NCI-H146 (cell line): ENCODE data around the gene FUT7.

Experiments
- DNase-seq: peaks from one replicate; lab custom pipeline; 2025; lab: John Stamatoyannopoulos, UW

Gene FUT7

DNA sequence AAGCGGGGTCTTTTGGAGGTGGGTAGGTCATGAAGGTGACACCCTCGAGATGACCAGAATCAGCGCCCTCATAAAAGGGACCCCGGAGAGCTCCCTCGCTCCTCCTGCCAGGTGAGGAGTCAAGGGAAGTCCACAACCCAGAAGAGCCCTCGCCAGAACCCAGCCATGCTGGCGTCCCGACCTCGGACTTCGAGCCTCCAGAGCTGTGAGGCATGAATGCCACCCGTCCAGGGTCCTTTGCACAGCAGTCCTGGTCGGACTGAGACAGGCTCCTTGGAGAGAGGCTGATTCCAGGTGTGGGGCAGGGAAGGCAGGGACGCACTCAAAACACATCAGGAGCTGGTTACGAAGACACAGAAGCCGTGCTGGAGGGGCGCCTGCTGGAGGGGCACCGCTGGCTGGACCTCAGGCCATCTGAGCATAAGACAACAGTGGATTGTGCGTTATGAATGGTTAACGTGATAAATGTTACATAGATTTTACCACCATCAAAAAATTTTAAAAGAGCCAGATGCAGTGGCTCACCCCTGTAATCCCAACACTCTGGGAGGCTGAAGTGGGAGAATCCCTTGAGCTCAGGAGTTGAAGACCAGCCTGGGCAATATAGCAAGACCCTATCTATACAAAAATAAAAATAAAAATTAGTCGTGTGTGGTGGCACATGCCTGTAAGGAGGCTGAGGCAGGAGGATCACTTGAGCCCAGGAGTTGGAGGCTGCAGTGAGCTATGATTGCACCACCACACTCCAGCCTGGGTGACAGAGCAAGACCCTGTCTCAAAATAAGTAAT, 29.8 kb downstream of the FUT7 start:
- no peak for DNase-seq

DNA sequence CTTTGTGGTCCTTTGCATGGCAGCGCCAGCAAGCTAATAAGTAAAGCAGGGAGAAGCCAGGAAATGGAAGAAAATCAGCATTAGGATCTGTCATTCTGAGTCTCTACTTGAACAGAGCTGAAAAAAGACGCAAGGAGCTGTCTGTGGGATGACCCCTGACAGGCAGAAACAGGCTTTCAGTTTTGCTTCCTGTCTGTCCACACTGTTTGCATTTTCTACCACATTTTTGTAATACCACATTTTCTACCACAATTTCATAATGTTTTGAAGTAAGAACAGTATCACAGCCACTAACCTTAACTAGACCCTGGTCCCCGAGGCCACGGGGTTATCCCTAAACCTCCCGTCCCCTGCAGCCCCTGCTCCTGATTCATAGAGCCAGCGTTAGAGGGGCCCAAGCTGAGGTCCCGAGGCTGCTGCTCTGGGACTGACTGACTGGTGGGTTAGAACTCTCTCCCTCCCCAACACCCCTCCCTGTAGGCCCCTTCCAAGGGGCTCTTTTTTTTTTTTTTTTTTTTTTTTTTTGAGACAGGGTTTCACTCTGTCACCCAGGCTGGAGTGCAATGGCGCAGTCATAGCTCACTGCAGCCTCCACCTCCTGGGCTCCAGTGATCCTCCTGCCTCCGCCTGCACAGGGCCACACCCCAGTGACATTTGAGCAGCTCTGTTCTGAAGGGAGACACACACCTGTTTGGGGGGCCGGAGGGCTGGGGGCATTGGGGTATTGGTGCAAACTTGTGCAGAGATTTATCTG, 31.5 kb downstream of the FUT7 start:
- no peak for DNase-seq

DNA sequence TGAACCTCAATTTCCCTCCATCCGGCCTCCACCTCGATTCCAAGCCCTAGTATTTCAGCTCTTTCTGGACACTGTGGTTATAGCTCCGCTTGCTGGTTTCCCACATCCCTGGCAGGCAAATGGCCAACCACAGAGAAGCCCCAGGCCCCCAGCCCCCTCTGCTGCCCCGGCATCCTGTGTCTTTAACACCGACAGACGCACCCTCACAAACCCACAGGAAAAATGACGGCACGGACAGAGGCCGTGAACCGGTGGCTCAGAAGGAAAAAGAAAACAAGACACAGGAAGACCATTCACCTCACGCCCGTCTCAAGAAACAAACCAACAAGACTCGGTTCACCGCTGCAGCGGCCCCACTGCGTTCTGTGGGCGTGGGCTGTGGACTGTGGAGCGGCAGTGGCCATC, 34.1 kb downstream of the FUT7 start:
- no peak for DNase-seq

DNA sequence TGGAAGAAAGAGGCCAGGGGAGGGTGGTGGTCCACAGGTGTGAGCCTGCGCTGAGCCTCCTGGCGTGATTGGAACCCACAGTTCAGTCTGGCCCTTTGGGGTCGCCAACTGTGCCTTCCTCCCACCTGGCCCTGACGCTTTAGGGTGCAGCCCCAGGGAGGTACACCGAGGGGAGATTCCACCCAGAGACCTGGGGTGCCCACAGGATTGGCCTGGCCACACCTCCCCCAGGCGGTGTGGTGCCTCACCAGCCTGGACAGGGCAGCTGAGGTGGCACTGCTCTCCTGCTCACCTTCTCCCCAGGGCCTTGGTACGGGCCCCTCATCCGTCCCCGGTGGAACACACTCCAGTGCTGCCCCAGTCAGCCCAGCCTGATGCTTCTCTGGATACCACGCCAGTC, 34.5 kb downstream of the FUT7 start:
- no peak for DNase-seq

DNA sequence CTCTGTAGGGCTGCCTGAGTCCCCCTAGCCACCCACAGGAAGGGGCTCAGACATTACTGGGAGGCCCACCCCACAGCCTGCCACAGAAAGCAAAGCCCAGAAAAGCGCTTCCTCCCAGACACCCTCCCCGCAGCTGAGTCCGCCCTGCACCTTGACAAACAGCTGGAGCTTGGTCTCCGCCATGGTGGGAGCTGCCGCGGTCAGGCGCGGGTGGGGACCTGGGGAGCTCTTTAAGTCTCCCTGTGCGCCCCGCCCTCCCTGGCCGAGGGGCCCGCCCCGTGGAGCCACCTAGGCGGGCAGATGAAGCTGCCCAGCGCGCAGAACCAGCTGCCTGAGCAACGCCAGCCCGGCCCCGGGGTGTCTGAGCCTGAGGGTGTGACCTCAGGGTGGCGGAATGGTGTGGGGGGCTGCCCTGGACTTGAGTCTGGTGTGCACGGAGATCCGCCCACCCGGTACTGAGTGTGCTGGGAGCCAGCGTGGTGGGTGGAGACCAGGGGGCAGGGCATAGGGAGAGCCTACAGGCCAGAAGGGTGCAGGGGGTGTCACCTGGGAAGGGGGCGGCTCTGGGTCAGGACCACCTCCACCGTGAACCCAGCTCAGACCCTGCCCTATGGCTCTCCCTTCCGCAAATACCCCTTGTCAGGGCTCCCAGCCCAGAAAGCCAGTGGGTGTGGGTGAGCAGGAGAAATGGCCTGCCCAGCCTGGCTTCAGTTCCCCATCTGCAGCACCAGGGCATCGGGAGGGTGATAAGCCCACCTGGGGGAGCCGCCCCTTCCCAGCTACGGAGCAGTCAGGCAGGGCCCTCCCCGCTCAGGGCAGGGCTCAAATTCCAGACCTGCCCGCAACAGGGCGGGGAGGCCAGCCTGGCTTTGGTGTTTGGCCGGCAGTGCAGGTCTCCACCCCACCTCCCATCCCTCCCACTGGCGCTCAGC, 35.3 kb downstream of the FUT7 start, which contains the start of gene CLIC3:
Gene CLIC3, minus strand, starts transcription at position 208 of the 932 bp plus-strand sequence. Its CDS starts 25 bp downstream, at position 183.
- DNase-seq, result peak; percentile 39

DNA sequence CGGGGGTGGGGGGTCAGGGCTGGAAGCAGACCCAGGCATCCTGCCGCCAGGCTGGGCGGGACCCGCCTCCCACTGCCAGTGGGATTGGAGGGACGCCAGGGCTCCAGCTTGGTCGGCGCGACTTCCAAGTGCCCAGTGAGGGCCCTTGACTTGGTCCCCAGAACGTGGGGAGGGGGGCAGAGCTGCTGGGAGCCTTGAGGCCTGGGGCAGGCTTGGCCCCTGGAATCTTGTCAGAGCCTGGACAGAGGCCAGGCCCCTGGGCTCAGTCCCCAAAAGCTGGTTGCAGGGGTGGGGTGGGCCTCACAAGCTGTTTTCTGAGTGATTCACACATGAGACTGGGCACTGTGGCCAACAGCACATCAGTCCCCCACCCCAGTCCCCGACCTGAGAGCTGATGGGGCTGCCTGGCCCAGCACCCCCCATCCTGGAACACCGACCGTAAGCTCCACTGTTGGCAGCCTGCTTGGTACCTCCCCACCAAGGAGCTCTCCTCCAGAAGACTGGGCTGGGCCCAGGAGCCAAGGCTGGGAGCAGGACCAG, 36.0 kb downstream of the FUT7 start:
- no peak for DNase-seq

DNA sequence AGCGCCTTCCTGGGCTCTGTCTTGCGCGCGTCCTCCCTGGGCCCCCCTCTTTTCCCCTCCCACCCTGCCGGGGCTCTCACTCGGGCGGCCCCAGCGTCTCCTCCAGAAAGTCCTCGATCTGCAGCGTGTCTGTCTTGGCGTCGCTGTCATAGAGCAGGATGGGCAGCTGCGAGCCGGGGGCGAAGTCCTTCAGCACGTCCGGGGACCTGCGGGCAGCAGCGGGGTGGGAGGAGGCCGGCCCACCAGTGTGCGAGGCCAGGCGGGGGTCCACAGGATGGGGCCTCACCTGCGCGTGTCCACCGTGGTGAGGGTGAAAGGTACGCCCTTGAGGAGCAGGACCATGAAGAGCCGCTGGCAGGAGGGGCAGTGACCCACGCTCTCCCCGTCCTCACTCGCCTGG, 36.5 kb downstream of the FUT7 start:
- no peak for DNase-seq

DNA sequence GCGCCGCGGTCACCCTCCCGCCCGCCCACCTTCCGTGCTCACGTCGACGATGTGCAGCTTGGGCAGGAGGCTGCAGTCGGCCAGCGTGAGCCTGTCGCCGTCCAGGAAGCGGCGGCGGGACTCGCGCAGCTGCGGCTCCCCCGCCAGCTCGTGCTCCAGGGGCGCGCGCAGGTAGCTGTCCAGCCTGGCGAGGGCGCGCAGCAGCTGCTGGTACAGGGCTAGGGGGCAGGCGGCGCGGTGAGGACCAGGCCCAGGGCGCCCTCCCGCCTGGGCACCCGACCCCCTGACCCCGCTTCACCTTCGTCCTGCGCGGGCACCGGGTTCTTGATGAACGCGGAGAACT, 37.0 kb downstream of the FUT7 start:
- DNase-seq, result no peak

DNA sequence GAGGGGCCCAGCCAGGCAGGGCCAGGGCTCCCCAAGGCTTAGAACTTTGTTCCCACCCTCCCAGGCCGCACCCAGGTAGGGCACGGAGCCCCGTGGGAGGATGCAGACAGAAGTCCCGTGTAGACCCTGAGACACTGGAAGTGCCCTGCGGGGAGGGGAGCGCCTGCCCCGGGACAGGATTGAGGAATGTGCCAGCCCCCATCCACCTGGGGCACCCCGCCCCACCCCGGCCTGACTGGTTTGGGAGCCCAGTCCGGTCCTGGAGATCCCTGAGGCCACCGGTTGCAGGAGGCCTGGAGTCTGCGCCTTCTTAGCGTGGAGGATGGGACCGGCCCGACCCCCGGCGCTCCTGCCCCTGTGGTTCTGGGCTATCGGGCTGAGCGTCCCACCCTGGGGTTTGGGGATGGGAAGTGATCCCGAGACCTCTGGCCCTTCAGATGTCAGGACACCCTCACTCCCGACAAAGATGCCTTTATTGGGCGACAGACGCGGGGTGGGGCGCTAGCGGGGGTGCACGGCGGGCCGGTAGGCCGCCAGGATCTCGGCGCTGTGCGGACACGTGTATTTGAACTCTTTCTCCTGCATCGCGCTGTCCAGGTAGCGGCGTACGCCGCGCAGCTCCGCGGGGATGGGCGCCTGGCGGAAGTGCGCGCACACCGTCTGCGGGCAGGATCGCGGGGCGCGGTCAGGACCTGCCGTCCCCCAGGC, 37.6 kb downstream of the FUT7 start:
- no peak for DNase-seq

DNA sequence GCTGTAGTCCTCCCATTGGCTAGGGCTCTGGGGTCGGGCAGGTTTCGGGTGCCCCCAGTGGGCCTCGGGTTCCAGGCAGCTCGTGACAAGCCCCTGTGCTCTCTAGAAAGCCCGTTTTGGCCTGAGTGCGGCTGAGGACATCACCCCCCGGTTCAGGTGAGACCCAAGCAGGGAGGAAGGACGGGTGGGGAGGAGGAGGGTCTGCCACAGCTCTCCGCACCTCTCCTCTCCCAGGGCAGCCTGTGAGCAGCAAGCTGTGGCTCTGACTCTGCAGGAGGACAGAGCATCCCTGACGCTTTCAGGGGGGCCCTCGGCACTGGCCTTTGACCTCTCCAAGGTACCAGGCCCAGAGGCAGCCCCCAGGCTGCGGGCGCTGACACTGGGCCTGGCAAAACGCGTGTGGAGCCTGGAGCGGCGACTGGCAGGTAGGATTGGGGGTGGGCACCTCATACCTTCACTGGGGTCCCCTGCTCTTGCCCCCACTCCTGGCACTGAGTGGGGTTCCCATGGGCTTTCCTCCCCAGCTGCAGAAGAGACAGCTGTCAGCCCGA, 39.0 kb downstream of the FUT7 start:
- DNase-seq, result no peak

DNA sequence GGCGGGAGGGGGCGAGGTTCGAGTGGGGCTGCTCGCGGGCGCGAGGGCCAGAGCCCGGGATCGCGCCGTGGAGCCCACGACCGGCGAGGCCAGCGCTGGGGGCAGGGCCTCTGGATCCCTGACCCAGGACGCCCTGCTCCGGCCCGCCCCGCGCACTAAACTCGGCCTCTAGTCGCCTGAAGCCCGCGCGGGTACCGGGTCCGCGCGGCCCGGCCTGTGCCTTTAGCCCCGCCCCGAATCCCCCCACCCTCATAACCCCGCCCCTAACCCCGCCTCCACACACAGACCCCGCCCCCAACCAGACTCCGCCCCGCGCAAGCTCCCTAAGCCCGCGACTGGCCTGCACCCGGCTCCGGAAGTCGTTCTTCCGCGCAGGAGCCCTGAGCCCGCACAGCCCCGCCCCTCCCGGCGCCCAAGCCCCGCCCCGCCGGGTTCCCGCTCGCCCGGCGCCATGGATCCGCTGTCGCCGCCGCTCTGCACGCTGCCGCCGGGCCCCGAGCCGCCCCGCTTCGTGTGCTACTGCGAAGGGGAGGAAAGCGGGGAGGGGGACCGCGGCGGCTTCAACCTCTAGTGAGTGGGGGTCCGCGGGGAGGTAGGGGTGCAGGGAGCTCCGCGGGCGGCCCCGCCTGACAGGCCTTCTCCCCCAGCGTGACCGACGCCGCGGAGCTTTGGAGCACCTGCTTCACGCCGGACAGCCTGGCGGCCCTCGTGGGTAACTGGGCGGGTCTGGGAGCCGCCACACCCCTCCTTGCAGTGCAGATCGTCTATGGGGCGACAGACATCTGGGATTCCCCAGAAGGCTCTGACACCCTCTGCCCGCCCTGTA, 39.7 kb downstream of the FUT7 start, which contains the start of gene PAXX:
Gene PAXX, plus strand, starts transcription at position 430 of the 826 bp plus-strand sequence. Its CDS starts 22 bp downstream, at position 452.
- DNase-seq, result peak; percentile 85

DNA sequence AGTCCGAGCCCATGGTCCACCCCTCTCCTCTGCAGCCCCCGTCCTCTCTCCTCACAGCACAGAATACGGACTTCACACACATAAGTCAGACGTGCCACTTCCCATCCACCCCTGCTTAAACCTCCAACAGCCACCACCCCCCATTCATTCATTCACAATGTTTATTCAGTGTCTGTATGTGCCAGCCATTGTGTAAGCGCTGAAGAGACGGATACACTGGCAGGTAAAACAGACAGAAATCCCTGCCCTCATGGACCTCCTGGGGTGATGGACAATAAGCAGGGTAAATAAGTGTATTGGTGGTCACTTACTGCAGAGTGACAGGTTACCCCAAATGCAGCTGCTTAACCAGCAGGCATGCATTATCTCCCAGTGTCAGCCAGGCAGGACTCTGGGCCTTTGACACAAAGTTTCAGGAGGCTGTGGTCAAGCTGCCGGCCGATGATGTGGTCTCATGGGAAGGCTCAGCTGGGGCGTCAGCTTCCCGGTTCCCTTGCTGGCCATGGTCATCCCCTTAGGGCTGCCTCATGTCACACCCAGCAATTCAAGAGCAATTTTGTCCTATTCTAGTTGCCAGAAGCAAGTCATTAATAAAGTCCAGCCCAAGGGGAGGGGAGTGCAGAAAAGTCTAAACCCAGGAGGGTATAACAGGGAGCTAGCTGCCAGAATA, 41.5 kb downstream of the FUT7 start:
- DNase-seq, result peak; percentile 92

DNA sequence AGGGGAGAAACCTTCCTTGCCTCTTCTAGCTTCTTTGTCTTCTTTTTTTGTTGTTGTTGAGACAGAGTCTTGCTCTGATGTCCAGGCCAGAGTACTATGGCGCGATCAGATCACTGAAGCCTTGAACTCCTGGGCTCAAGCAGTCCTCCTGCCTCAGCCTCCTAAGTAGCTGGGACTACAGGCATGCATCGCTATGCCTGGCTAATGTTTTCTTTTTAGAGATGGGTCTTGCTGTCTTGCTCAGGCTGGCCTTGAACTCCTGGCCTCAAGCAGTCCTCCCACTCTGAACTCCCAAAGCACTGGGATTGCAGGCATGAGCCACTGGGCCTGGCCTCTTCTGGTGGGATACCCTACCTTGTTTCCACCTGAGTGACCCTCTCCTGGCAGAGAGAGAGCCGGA, 43.0 kb downstream of the FUT7 start:
- DNase-seq, result no peak

DNA sequence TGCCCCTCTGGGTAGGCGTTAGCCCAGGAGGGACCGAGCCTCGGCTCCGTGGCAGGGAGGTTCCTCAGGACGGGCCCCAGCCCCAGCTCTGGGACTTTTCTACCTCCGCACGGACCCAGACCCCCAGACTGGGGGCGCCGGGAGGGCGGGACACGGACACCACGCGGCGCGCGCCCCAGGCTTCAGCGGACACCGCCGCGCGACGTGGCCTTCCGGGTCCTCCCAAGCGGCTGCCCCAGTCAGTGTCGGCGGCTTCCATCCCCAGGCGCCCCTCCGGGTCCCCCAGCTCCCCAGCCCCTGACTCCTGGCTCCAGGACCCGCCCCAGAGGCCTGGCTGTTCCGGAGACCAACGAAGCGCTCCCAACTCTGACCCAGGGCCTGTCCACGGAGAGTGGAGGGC, 46.0 kb downstream of the FUT7 start:
- no peak for DNase-seq

DNA sequence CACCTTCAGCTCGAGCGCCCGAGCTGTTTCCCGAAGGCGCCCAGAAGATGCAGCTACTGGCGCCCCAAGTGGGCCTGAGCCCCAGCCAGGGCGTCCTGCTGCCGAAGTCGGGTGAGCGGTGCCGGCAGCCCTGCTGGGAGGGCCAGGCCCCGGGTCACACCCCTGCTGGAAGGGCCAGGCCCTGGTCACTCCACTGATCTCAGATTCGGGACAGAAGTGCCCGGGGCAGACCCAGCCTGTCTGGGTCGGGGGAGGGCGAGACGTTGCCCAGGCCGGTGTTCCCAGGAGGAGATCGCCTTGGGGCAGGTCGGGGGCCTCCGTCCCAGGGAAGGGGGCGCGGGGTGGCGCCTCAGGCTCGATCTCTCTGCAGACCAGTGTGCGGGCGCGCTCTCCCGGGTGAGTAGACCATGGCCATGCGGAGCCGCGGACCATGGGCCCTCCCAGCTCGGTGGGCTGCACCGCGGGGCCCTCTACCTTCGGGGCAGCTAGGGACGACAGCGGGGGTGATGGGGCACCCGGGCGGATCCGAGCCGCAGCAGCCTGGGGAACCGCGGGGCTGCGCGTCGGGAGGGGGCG, 46.8 kb downstream of the FUT7 start:
- DNase-seq, result no peak

DNA sequence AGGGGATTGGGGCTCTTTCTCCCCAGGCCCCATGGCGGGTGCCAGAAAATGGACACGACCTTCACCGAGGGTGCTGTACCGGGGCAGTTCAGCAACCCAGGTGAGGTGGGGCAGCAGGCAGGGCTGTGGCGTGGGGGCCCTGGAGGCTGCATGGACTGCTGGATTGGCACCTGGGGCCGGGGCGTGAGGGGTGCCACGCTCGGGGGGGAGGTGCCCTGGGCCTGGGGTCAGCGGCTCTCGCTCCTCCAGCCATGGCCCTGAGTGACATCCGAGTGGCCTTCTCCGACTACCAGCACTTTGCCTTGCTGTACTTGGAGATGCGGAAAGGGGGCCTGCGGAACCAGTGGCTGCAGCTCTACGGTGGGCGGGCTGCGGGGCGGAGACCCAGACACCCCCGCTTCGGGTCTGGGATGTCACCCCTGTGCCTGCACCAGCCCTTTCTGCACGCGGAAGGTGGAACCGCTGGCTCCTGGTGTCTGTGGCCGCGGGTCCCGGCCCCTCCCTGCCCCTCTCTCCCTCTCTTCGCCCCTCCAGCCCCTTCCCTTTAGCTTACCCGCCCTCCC, 47.3 kb downstream of the FUT7 start:
- no peak for DNase-seq

DNA sequence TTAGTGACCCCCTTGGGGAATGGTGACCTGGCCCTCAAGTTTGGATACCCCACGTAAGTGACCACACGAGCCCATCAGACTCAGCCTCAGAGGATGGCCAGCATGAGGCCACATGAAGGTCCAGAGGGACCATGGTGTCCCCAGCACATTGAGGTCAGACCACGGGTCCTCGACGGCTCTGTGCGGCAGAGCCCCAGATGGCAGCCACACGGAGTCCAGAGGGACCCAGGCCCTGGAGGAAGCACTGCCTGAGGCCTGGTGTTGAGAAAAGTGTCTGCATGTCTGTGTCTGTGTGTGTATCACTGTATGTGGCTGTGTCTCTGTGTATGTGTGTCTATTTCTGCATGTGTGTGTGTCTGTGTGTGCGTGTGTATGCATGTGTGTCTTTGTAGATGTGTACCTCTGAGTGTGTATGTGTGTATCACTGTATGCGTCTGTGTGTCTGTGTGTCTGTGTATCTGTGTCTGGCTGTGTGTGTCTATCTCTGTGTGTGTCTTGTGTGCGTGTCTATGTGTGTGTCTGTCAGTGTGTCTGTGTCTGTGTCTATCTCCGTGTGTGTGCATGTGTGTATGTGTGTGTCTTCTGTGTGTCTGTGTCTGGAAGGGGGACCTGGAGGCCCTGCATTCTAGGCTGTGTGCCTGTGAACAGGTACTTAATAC, 48.1 kb downstream of the FUT7 start:
- DNase-seq, result no peak

DNA sequence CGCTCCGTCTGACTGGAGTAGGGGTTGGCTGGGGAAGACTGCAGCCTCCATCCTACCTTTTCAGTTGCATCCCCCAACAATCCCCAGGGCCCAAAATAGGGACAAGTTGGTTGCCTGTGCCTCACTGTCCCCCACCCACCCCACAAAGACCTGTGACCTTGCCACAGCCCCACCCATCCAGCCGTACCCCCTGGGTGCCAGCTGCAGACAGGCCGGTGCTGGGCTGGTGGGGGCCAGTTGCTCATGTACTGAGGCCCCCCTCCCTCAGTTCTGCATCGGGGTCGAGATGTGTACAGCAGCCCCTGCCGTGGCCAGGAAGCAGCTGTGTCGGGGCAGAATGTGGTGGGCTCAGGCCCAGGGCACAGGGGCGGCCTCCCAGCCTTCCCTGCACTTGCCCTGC, 48.7 kb downstream of the FUT7 start:
- no peak for DNase-seq
